Esophagus squamous epithelium (tissue), 4 donors: Measurements from ENCODE around the gene SYNDIG1L.

Experiments used
- POLR2A ChIP-seq, 4 donors: fragments of 450-650 bp; IDR thresholded peaks; one replicate each; pipeline ENCODE4 v1.6.1; 2017; ENCODE audit warnings: antibody characterized with exemption in 4 of 4, mild to moderate bottlenecking in 4 of 4, moderate library complexity in 3 of 4
- TF ChIP-seq, protein P1 (sequence below), 6 experiments: fragments of 450-650 bp in 4 of 6; fragments of 200-600 bp in 2 of 6; sonication (generic) in 2 of 6; IDR thresholded peaks; one replicate each; pipeline ENCODE4 v1.5.1; 2016 to 2019; ENCODE audit warnings: antibody characterized with exemption in 6 of 6, mild to moderate bottlenecking in 4 of 6, moderate library complexity in 4 of 6

GRCh38 chr14:74464785-74465184 is 38.8 kb upstream of the SYNDIG1L start:
- TF ChIP-seq, protein P1, sequence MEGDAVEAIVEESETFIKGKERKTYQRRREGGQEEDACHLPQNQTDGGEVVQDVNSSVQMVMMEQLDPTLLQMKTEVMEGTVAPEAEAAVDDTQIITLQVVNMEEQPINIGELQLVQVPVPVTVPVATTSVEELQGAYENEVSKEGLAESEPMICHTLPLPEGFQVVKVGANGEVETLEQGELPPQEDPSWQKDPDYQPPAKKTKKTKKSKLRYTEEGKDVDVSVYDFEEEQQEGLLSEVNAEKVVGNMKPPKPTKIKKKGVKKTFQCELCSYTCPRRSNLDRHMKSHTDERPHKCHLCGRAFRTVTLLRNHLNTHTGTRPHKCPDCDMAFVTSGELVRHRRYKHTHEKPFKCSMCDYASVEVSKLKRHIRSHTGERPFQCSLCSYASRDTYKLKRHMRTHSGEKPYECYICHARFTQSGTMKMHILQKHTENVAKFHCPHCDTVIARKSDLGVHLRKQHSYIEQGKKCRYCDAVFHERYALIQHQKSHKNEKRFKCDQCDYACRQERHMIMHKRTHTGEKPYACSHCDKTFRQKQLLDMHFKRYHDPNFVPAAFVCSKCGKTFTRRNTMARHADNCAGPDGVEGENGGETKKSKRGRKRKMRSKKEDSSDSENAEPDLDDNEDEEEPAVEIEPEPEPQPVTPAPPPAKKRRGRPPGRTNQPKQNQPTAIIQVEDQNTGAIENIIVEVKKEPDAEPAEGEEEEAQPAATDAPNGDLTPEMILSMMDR (IDR thresholded peaks at IDR 0.05), result no peak
- TF ChIP-seq POLR2A (IDR thresholded peaks at IDR 0.05), result no peak
